HCT116 (cell line): ENCODE data around the gene RRM1. TPM values are rescaled to one million over a fixed set of nuclear protein-coding genes. Genes with fewer than 3 reads are reported as not detected.
"Not testable (repeated sequence)": the region's sequence is repeated elsewhere in the genome, so short reads cannot be mapped to it uniquely, and the experiment has no call there.

Source experiments
- ATAC-seq: fragments of 200-7000 bp; cut with Tn5 transposase; 2 replicates; pipeline ENCODE4 v1.9.1; 2020; ENCODE audit warnings: mild to moderate bottlenecking, moderate library complexity
- BruUV-seq: library from RNA; stranded (reverse); fragments of 400-500 nt; replicated peaks from 2 replicates; lab custom pipeline; 2021; lab: Mats Ljungman, UMichigan
- CTCF ChIA-PET: fragments of 300-600 bp; sonication (Branson Sonifier 250); formaldehyde crosslinking; loops from one replicate; lab custom pipeline; 2021; ENCODE audit warnings: antibody characterized with exemption; lab: Charles Lee
- POLR2A ChIA-PET: fragments of 300-600, 350-600 bp; sonication (Branson Sonifier 250); formaldehyde crosslinking; loops from one replicate; lab custom pipeline; 2021; ENCODE audit warnings: antibody characterized with exemption; lab: Charles Lee
- RAD21 ChIA-PET, 2 experiments: fragments of 300-600 bp; sonication (Branson Sonifier 250); formaldehyde crosslinking; loops; one replicate each; lab custom pipeline; 2023; ENCODE audit warnings: low total read pairs in 2 of 2; ENCODE audit not compliant: uncharacterized antibody in 2 of 2, unreplicated experiment in 2 of 2, low non-redundant PET in 1 of 2; lab: Charles Lee
- DNase-seq: peaks from one replicate; pipeline ENCODE4 v3.0.0-alpha.2; 2010; ENCODE audit warnings: low read depth, low spot score
- H2AFZ ChIP-seq: fragments of 200-600 bp; shearing (Covaris generic), sonication (generic); 2 replicates; pipeline ENCODE4 v1.6.1; 2017; ENCODE audit warnings: low read depth, mixed run types, mixed read lengths, antibody characterized with exemption, low read length; ENCODE audit not compliant: poor library complexity, severe bottlenecking
- H3K27ac ChIP-seq: 2 replicates; pipeline ENCODE4 v1.5.1; 2012; ENCODE audit warnings: low read depth, low read length
- H3K27me3 ChIP-seq: fragments of 200-600 bp; sonication (generic); 2 replicates; pipeline ENCODE4 v1.6.1; 2016; ENCODE audit warnings: mixed run types, low read length, mixed read lengths; ENCODE audit not compliant: insufficient read depth
- H3K36me3 ChIP-seq, 2 experiments: fragments of 200-500 bp in 1 of 2; fragments of 200-600 bp in 1 of 2; sonication (Bioruptor generic) in 1 of 2; sonication (generic) in 1 of 2; 2 replicates each; pipeline versions ENCODE4 v1.5.1 to v1.6.1; 2014 to 2016; ENCODE audit warnings: low read length in 2 of 2, inconsistent platforms in 1 of 2, mixed read lengths in 1 of 2, mixed run types in 1 of 2; ENCODE audit not compliant: insufficient read depth in 2 of 2, control insufficient read depth in 1 of 2
- H3K4me1 ChIP-seq, 2 experiments: fragments of 200-600 bp in 1 of 2; sonication (generic) in 1 of 2; 2 replicates each; pipeline versions ENCODE4 v1.5.1 to v1.6.1; 2012 to 2017; ENCODE audit warnings: low read length in 2 of 2, inconsistent platforms in 1 of 2, mild to moderate bottlenecking in 1 of 2, mixed read lengths in 1 of 2, mixed run types in 1 of 2, moderate library complexity in 1 of 2; ENCODE audit not compliant: insufficient read depth in 2 of 2, control insufficient read depth in 1 of 2
- H3K4me2 ChIP-seq: fragments of 200-600 bp; sonication (generic); 2 replicates; pipeline ENCODE4 v1.6.1; 2017; ENCODE audit warnings: mixed run types, low read length, mixed read lengths
- H3K4me3 ChIP-seq, 2 experiments: fragments of 200-600 bp in 1 of 2; sonication (generic) in 1 of 2; replicated peaks in 1 of 2; 2 replicates each; pipeline ENCODE4 v1.5.1; 2011 to 2016; ENCODE audit warnings: low read length in 2 of 2, control low read depth in 1 of 2, low read depth in 1 of 2, mild to moderate bottlenecking in 1 of 2, mixed read lengths in 1 of 2, mixed run types in 1 of 2
- H3K79me2 ChIP-seq: fragments of 200-600 bp; sonication (generic); 2 replicates; pipeline ENCODE4 v1.6.1; 2017; ENCODE audit warnings: mild to moderate bottlenecking, mixed run types, low read length, moderate library complexity, mixed read lengths; ENCODE audit not compliant: insufficient read depth
- H3K9ac ChIP-seq: fragments of 200-600 bp; sonication (generic); 2 replicates; pipeline ENCODE4 v1.6.1; 2016; ENCODE audit warnings: low read length, mixed read lengths
- H3K9me2 ChIP-seq: fragments of 200-600 bp; sonication (generic), shearing (Covaris generic); 2 replicates; pipeline ENCODE4 v1.6.1; 2017; ENCODE audit warnings: mixed run types, mild to moderate bottlenecking, moderate library complexity; ENCODE audit not compliant: insufficient read depth
- H3K9me3 ChIP-seq, 2 experiments: fragments of 200-500 bp in 1 of 2; fragments of 200-600 bp in 1 of 2; sonication (Bioruptor generic) in 1 of 2; sonication (generic) in 1 of 2; 2 replicates each; pipeline ENCODE4 v1.6.1; 2014 to 2017; ENCODE audit warnings: low read length in 2 of 2, mixed read lengths in 2 of 2, inconsistent platforms in 1 of 2, low read depth in 1 of 2, mild to moderate bottlenecking in 1 of 2, mixed run types in 1 of 2, moderate library complexity in 1 of 2; ENCODE audit not compliant: control insufficient read depth in 1 of 2, insufficient read depth in 1 of 2
- H4K20me1 ChIP-seq: fragments of 200-600 bp; sonication (generic), shearing (Covaris generic); 2 replicates; pipeline ENCODE4 v1.6.1; 2017; ENCODE audit warnings: mixed run types, mild to moderate bottlenecking, moderate library complexity; ENCODE audit not compliant: insufficient read depth
- ATF3 ChIP-seq: IDR thresholded peaks from 2 replicates; pipeline ENCODE4 v1.6.1; 2012
- CEBPB ChIP-seq: IDR thresholded peaks from 2 replicates; pipeline ENCODE4 v1.6.1; 2012; ENCODE audit warnings: low read depth
- EGR1 ChIP-seq: IDR thresholded peaks from 2 replicates; pipeline ENCODE4 v1.6.1; 2012; ENCODE audit warnings: low read depth
- ELF1 ChIP-seq: IDR thresholded peaks from 2 replicates; pipeline ENCODE4 v1.6.1; 2012; ENCODE audit warnings: low read depth, borderline replicate concordance
- EZH2 ChIP-seq: fragments of 200-600 bp; sonication (generic); IDR thresholded peaks from 2 replicates; pipeline ENCODE4 v1.6.1; 2017; ENCODE audit warnings: antibody characterized with exemption, mixed run types
- EZH2phosphoT487 ChIP-seq: fragments of 200-600 bp; IDR thresholded peaks from 2 replicates; pipeline ENCODE4 v1.6.1; 2018; ENCODE audit warnings: antibody characterized with exemption, borderline replicate concordance
- FOSL1 ChIP-seq: IDR thresholded peaks from 2 replicates; pipeline ENCODE4 v1.6.1; 2012; ENCODE audit warnings: low read depth
- REST ChIP-seq: IDR thresholded peaks from 2 replicates; pipeline ENCODE4 v1.6.1; 2012; ENCODE audit warnings: low read depth
- SIN3A ChIP-seq: IDR thresholded peaks from 2 replicates; pipeline ENCODE4 v1.6.1; 2012; ENCODE audit warnings: low read depth
- SP1 ChIP-seq: IDR thresholded peaks from 2 replicates; pipeline ENCODE4 v1.6.1; 2012; ENCODE audit warnings: low read depth
- TCF7L2 ChIP-seq: IDR thresholded peaks from 2 replicates; pipeline ENCODE4 v1.7.0; 2011; ENCODE audit warnings: borderline replicate concordance, inconsistent platforms; ENCODE audit not compliant: insufficient read depth, insufficient read length; ENCODE audit errors: extremely low read depth
- YY1 ChIP-seq: IDR thresholded peaks from 2 replicates; pipeline ENCODE4 v1.6.1; 2011; ENCODE audit warnings: low read length, low read depth, moderate library complexity, mild to moderate bottlenecking; ENCODE audit not compliant: insufficient replicate concordance; ENCODE audit errors: extremely low read depth
- ZFX ChIP-seq: fragments of 450-650 bp; IDR thresholded peaks from 2 replicates; pipeline ENCODE4 v1.6.1; 2017
- intact Hi-C: fragments of 100-400 bp; cut with micrococcal nuclease; formaldehyde crosslinking; loops from 2 replicates; pipeline ENCODE4 v1.10.0; 2022
- total RNA-seq: library from RNA; stranded (reverse); gene quantifications from one replicate; pipeline ENCODE4 v1.2.1, GENCODE V29; 2021; ENCODE audit not compliant: unreplicated experiment

Gene RRM1
- total RNA-seq, 1 experiment from 2014 or later: 134 TPM

- Histone ChIP-seq H3K27ac (no peak overlapping the region), H3K9ac (no peak overlapping the region), H3K4me3 (no peak overlapping the region), H3K36me3 (peaks cover 17 to 28% of the 10 kb centered on the region in 2 experiments; a peak in 3 of 4 replicates), H2AFZ (no peak overlapping the region), H4K20me1 (no peaks in the 10 kb centered on the region), H3K9me2 (no peaks in the 10 kb centered on the region), H3K4me1 (no peaks in the 10 kb centered on the region)
- RAD21 ChIA-PET: no interaction called here
- BruUV-seq: no TSS peak
- intact Hi-C loops: no loop called here
- CTCF ChIA-PET: no interaction called here
- ATAC-seq (no peak), DNase-seq (no peak)
- no peak for TF ChIP-seq TCF7L2
- TF ChIP-seq EGR1: no peak
- no peak for TF ChIP-seq YY1
- no peak for TF ChIP-seq EZH2phosphoT487
- TF ChIP-seq SIN3A: no peak
- TF ChIP-seq ATF3: no peak
- TF ChIP-seq REST: no peak
- no peak for TF ChIP-seq EZH2
- no peak for TF ChIP-seq CEBPB
- TF ChIP-seq ZFX: no peak
- no peak for TF ChIP-seq FOSL1
- no peak for TF ChIP-seq ELF1
- TF ChIP-seq SP1: no peak
- TF ChIP-seq, all 23 proteins: peak for 0
- POLR2A ChIA-PET: no interaction called here
- Histone ChIP-seq H3K9me3 (no peaks in the 10 kb centered on the region), H3K79me2 (no peaks in the 10 kb centered on the region), H3K27me3 (no peaks in the 10 kb centered on the region), H3K4me2 (no peak overlapping the region)
These were observed 32.8 kb downstream of the RRM1 start for GRCh38 chr11:4127357-4127756.

- H3K79me2 ChIP-seq, DNase-seq, H3K9ac ChIP-seq, H3K27ac ChIP-seq, BruUV-seq, H4K20me1 ChIP-seq, POLR2A ChIA-PET, H3K9me3 ChIP-seq, H3K9me2 ChIP-seq, H3K4me3 ChIP-seq, H3K27me3 ChIP-seq, H3K4me2 ChIP-seq, intact Hi-C loops, H2AFZ ChIP-seq, RAD21 ChIA-PET, CTCF ChIA-PET, ATAC-seq: not testable (repeated sequence)
- peaks cover 14 to 30% of the 10 kb centered on the region in 2 experiments; a peak in 3 of 4 replicates for H3K36me3 ChIP-seq
- peaks cover 0 to 12% of the 10 kb centered on the region in 2 experiments; a peak in 1 of 4 replicates for H3K4me1 ChIP-seq
These were observed 35.6 kb downstream of the RRM1 start for GRCh38 chr11:4130219-4130618.
